Measurements from ENCODE around the gene TMEM81.

The TMEM81 gene

GRCh38 chr1:205075642-205076155 lies 8.6 kb downstream of the TMEM81 start:
- no peak for DNase-seq

GRCh38 chr1:205074513-205074912 lies 9.7 kb downstream of the TMEM81 start:
- no peak for DNase-seq

GRCh38 chr1:205074084-205074483 lies 10.2 kb downstream of the TMEM81 start:
- no peak for DNase-seq

- DNase-seq: peak; percentile 22
These were observed 10.7 kb downstream of the TMEM81 start for GRCh38 chr1:205073511-205073910.

GRCh38 chr1:205072881-205073280 lies 11.4 kb downstream of the TMEM81 start:
- no peak for DNase-seq

GRCh38 chr1:205072286-205072685 lies 12.0 kb downstream of the TMEM81 start:
- no peak for DNase-seq

- DNase-seq: no peak
These were observed 12.5 kb downstream of the TMEM81 start for GRCh38 chr1:205071801-205072200.

GRCh38 chr1:205071028-205071409 lies 13.2 kb downstream of the TMEM81 start:
- DNase-seq: no peak

GRCh38 chr1:205069371-205070125 lies 14.7 kb downstream of the TMEM81 start:
- no peak for DNase-seq

GRCh38 chr1:205068457-205069040 lies 15.7 kb downstream of the TMEM81 start:
- no peak for DNase-seq

- no peak for DNase-seq
These were observed 16.3 kb downstream of the TMEM81 start for GRCh38 chr1:205068001-205068400.

- no peak for DNase-seq
These were observed 17.2 kb downstream of the TMEM81 start for GRCh38 chr1:205067031-205067430.

- peak; percentile 70 for DNase-seq
These were observed 18.0 kb downstream of the TMEM81 start for GRCh38 chr1:205066141-205066818.

GRCh38 chr1:205065666-205066065 lies 18.6 kb downstream of the TMEM81 start:
- no peak for DNase-seq

GRCh38 chr1:205064741-205065316 lies 19.4 kb downstream of the TMEM81 start:
- no peak for DNase-seq

GRCh38 chr1:205064301-205064700 lies 20.0 kb downstream of the TMEM81 start:
- DNase-seq: no peak

GRCh38 chr1:205062895-205063294 lies 21.4 kb downstream of the TMEM81 start:
- no peak for DNase-seq

GRCh38 chr1:205062319-205062718 lies 21.9 kb downstream of the TMEM81 start:
- DNase-seq: no peak

- peak; percentile 86 for DNase-seq
These were observed 22.6 kb downstream of the TMEM81 start for GRCh38 chr1:205061665-205062069.

GRCh38 chr1:205061227-205061626 lies 23.0 kb downstream of the TMEM81 start:
- DNase-seq: no peak

GRCh38 chr1:205060746-205061145 lies 23.5 kb downstream of the TMEM81 start:
- DNase-seq: no peak

GRCh38 chr1:205059660-205060059 lies 24.6 kb downstream of the TMEM81 start:
- no peak for DNase-seq

GRCh38 chr1:205058853-205059252 lies 25.4 kb downstream of the TMEM81 start:
- no peak for DNase-seq
